Measurements from ENCODE around the gene SMTNL1. TPM values are rescaled to one million over a fixed set of nuclear protein-coding genes. Genes with fewer than 3 reads are reported as not detected.

SMTNL1 gene
- total RNA-seq, 4 donors from 2014 or later: not detected

DNA sequence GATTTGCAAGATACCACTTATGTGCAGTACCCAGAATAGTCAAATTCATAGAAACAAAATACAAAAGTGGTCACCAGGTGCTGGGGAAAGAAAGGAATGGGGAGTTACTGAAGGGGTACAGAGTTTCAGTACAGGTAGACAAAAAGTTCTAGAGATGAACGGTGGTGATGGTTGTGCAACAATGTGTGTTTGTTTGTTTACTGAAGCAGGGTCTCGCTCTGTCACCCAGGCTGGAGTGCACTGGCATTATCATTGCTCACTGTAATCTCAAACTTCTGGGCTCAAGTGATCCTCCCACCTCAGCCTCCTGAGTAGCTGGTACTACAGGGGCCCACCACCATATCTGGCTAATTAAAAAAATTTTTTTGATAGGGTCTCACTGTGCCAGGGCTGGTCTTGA is 18.0 kb downstream of the SMTNL1 start:
- TF ChIP-seq, protein P1, sequence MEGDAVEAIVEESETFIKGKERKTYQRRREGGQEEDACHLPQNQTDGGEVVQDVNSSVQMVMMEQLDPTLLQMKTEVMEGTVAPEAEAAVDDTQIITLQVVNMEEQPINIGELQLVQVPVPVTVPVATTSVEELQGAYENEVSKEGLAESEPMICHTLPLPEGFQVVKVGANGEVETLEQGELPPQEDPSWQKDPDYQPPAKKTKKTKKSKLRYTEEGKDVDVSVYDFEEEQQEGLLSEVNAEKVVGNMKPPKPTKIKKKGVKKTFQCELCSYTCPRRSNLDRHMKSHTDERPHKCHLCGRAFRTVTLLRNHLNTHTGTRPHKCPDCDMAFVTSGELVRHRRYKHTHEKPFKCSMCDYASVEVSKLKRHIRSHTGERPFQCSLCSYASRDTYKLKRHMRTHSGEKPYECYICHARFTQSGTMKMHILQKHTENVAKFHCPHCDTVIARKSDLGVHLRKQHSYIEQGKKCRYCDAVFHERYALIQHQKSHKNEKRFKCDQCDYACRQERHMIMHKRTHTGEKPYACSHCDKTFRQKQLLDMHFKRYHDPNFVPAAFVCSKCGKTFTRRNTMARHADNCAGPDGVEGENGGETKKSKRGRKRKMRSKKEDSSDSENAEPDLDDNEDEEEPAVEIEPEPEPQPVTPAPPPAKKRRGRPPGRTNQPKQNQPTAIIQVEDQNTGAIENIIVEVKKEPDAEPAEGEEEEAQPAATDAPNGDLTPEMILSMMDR (IDR thresholded peaks at IDR 0.05): no peak
- DNase-seq (ENCODE audit: low spot score): no peak
- ATAC-seq (ENCODE audit: low FRiP score): no peak

DNA sequence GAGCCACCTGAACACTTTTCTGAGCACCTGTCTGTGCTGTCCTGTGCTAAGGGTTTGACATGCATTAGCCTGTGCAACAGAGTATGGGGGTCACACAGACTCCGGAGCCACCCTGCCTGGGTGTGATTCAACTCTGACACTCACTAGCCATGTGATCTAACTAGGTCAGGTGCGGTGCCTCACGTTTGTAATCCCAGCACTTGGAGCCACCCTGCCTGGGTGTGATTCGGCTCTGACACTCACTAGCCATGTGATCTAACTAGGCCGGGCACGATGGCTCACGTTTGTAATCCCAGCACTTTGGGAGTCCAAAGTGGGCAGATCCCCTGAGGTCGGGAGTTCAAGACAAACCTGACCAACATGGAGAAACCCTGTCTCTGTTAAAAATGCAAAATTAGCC is 18.6 kb downstream of the SMTNL1 start:
- ATAC-seq (ENCODE audit: low FRiP score) (no peak), DNase-seq (ENCODE audit: low spot score) (no peak)
- TF ChIP-seq, protein P1 (IDR thresholded peaks at IDR 0.05): no peak

DNA sequence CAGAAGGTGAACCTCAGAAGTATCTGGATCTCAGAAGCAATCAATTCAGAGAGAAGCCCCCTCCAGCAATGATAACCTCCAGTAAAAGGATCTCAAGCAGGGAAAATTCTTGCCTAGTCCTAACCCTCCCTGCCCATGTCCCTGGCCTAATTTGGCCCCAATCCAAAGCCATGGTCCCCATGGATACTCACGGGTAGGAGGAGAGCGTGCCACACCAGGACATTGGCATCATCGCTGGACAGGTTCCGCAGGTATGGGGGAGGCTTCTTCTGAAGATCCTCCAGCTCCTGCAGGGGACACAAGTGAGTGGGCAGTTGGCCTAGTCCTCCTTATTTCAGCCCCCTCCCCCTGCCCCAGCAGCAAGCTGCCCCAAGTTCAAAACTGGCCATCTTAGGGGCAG is 22.8 kb downstream of the SMTNL1 start:
- ATAC-seq (ENCODE audit: low FRiP score): no peak
- no peak for DNase-seq (ENCODE audit: low spot score)
- TF ChIP-seq, protein P1 (IDR thresholded peaks at IDR 0.05): no peak

DNA sequence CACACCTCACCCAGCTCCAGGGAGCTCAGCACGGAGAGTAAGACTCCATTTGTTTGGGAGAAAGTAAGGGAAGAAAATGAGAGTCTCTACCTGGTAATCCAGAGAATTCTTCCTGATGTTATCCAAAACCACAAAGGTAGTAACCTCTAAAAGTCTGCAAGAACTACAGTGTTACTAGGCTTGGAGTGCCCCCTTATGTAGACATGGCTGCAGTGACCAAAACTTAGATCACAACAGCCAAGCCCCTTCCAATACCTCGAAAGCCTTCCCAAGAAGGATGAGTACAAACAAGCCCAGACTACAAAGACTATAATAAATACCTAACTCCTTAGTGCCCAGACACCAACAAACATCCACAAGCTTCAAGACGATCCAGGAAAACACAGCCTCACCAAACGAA is 25.2 kb downstream of the SMTNL1 start:
- no peak for DNase-seq (ENCODE audit: low spot score)
- ATAC-seq (ENCODE audit: low FRiP score): no peak
- TF ChIP-seq, protein P1 (IDR thresholded peaks at IDR 0.05): no peak

DNA sequence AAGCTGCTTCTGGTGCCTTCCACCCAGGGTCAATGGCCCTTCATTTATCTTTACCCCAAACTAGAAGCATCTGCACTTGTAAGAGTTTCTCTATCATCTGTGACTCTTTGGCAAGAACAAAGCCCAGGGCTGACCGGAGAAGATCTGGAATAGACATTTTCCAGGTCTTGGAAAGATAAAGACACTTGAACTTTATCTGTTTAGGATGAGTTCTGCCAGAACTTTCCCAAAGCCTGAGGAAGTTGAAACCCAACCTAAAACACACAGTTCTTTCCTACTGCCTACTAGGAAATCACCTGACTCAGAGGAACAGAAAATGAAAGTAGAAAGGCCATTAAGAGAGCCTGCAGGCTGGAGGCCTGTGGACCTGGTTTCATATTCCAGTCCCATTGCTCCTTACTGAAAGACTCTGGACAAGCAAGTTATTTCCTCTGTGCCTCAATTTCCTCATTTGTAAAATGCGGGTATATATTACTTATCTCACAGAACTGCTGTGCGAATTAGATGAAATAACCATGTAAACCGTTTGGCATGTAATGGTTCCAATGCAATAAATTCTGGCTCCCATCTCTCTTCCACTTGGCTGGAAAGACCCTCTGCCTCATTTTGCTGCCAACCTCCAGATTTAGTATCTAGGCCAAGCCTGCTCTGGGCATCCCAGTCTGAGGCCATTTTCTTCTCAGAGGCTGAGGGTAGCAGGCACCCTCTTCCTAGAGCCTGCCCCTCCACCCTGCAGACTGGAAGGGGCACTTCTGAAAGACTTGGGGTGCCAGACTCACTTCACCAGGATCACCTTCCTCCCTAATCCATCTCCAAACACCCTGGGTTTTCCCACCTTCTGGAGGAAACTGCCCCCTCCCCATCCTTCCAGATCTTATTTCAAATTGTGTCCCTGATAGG is 28.9 kb downstream of the SMTNL1 start:
- DNase-seq (ENCODE audit: low spot score) (no peak), ATAC-seq (ENCODE audit: low FRiP score) (peak; percentile 48)
- TF ChIP-seq, protein P1 (IDR thresholded peaks at IDR 0.05): no peak

DNA sequence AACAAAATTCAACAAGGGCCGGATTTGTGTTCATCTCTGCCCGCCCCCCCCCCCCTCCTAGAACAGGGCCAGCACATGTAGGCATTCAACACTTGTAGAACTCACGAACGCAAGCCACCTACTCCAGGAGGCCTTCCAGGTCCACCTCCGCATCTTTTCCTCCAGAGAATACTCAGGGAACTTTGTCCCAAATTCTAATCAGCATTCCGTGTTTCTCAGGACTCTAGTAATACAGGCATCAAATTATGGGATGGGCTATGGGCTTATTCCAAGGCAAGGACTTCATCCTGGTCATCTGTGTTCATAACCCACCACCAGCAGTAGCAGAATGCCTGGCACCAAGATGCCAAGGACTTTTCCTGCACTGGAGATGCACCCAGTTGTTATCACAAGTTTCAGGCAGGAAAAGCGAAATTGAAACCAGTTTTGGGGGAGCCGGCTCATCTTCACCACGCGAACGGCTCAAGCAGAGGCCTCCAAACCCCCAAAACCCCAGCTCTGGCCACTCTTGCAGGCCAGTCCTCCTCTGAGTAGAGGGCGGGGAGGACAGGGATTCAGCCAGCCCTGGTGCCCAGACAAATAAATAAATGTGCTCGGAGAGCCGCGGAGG is 29.6 kb downstream of the SMTNL1 start:
- TF ChIP-seq, protein P1 (IDR thresholded peaks at IDR 0.05): no peak

More for the DNA sequence above, 29.6 kb downstream of the SMTNL1 start:
- DNase-seq (ENCODE audit: low spot score) (no peak), ATAC-seq (ENCODE audit: low FRiP score) (no peak)
